Chondrocyte (in vitro differentiated cells): Measurements from ENCODE around the gene APOBEC3G. TPM values are rescaled to one million over a fixed set of nuclear protein-coding genes. Genes with fewer than 3 reads are reported as not detected.

Source experiments
- DNase-seq: peaks from one replicate; pipeline ENCODE4 v3.0.0; 2021; ENCODE audit warnings: mixed read lengths, low spot score
- H3K27ac Mint-ChIP-seq: one replicate; pipeline ENCODE4 v1.8.0; 2021; ENCODE audit warnings: mild to moderate bottlenecking, moderate library complexity, mixed read lengths; ENCODE audit not compliant: unreplicated experiment
- H3K27me3 Mint-ChIP-seq: 2 replicates; pipeline ENCODE4 v1.8.0; 2021; ENCODE audit warnings: low read depth, mixed read lengths
- H3K36me3 Mint-ChIP-seq: 2 replicates; pipeline ENCODE4 v1.8.0; 2021; ENCODE audit warnings: low read depth, mixed read lengths
- H3K4me1 Mint-ChIP-seq: 2 replicates; pipeline ENCODE4 v1.8.0; 2021; ENCODE audit warnings: low read depth, mild to moderate bottlenecking, mixed read lengths
- H3K4me3 Mint-ChIP-seq: one replicate; pipeline ENCODE4 v1.8.0; 2021; ENCODE audit warnings: mild to moderate bottlenecking, moderate library complexity, mixed read lengths; ENCODE audit not compliant: unreplicated experiment
- H3K9me3 Mint-ChIP-seq: 2 replicates; pipeline ENCODE4 v1.8.0; 2021; ENCODE audit warnings: low read depth, mixed read lengths
- CTCF ChIP-seq: fragments of 200-600 bp; sonication (generic); IDR thresholded peaks from 2 replicates; pipeline ENCODE4 v1.5.0; 2021; ENCODE audit warnings: antibody characterized with exemption, mild to moderate bottlenecking, moderate library complexity
- total RNA-seq: library from RNA; stranded (reverse); gene quantifications from 3 replicates; pipeline ENCODE4 v1.2.1, GENCODE V29; 2021

The APOBEC3G gene
- total RNA-seq, 1 donor from 2014 or later: 0.87 TPM

DNA sequence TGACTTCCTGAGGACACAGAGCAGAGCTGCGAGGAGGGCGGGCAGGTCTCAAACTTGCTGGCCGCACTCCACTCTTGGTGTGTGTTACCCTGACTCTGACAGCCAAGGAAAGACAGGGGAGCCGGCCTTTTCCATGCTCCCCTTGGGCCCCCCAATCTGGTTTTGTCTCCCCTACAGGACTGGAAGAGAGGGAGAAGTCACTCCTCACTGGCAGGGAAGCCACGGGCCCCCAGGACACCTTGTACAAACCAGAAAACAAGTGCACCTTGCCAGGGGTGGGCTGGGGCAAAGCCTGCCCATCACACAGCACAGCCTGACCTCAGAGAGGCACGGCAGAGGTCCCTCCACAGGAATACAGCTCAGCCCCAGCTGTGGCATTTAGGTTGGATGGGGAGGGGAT, 55.2 kb downstream of the APOBEC3G start:
- Mint-ChIP-seq H3K27ac (no peak overlapping the region), H3K9me3 (no peaks in the 10 kb centered on the region)
- TF ChIP-seq CTCF: no peak

DNA sequence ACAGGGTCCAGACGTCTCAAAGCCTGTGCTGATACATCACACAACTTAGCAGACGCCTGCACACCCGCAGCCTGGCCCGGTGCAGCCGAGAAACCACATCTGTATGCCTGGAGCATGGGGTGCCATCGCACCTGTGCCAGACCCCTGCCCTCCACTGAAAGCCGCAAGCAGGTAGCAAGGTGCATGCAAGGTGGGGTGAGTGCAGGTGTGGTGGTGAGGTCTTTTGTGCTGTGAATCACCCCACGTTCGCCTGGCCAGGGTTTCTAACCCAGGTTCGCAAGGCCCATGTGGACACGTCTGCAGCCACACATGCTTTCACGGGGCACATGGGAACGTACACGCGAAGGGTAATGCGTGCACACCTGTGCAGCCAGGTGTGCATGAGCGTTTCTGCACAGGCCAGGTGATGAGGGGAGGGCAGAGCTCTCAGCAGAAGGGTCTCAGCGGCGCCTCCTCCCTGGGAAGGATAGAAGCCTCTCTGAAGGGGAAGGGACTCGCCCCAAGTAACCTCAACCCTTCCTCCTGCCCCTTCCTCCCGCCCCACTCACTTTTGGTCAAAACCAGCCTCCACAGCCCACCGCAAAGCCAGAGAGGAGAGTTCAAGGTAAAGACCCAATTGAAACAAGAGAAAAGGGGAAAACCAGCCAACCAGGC, 55.9 kb downstream of the APOBEC3G start:
- Mint-ChIP-seq H3K9me3 (no peaks in the 10 kb centered on the region), H3K4me1 (peaks cover 12% of the 10 kb centered on the region), H3K36me3 (no peaks in the 10 kb centered on the region), H3K4me3 (no peak overlapping the region), H3K27ac (no peak overlapping the region), H3K27me3 (no peaks in the 10 kb centered on the region)
- TF ChIP-seq CTCF: no peak
- peak; percentile 71 for DNase-seq

More for the DNA sequence above, 55.2 kb downstream of the APOBEC3G start:
- Mint-ChIP-seq H3K36me3 (no peaks in the 10 kb centered on the region), H3K4me3 (no peak overlapping the region), H3K4me1 (peaks cover 12% of the 10 kb centered on the region), H3K27me3 (no peaks in the 10 kb centered on the region)
- DNase-seq: peak; percentile 66

- H3K36me3 Mint-ChIP-seq: no peaks in the 10 kb centered on the region
- no peaks in the 10 kb centered on the region for H3K9me3 Mint-ChIP-seq
- DNase-seq: peak; percentile 86
- no peaks in the 10 kb centered on the region for H3K27me3 Mint-ChIP-seq
- no peak overlapping the region for H3K27ac Mint-ChIP-seq
- no peak overlapping the region for H3K4me3 Mint-ChIP-seq
- H3K4me1 Mint-ChIP-seq: peaks cover 12% of the 10 kb centered on the region
- no peak for TF ChIP-seq CTCF
Measured at GRCh38 chr22:39133871-39134270, 56.8 kb downstream of the APOBEC3G start.

DNA sequence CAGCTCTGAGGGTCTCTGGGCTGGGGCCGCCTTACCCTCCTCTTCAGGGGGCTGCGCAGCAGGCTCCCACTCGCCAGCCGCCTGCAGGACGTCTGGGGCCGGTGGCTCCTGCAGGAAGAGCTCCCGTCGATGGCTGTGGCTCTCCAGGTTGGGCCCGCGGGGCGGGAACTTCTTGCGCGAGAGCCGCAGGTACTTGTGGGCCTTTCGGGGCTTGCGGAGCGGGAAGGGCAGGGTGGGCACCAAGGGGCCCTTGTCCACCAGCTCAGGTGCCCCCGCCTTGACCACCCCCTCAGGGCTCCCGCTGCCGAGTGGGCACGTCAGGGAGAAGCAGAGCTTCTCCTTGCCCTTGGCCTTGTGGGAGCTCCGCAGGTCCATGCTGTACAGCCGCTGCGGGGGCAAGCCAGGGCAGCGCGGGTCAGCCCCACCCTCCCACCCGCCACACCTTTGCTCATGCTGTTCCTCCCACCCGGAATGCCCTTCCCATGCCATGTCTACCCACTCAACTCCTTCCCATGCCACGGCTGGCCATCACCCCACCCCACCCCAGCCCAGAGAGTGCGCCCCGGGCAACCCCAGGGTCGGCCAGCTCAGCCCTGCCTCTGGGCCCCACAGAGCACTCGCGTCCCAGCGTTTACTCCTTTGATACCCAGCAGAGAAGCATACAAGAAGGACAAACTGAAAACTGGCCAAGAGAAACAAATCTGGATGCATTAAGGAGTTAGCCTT, 57.5 kb downstream of the APOBEC3G start:
- Mint-ChIP-seq H3K27me3 (no peaks in the 10 kb centered on the region), H3K36me3 (no peaks in the 10 kb centered on the region), H3K4me3 (no peak overlapping the region), H3K9me3 (no peaks in the 10 kb centered on the region), H3K27ac (no peak overlapping the region), H3K4me1 (peaks cover 12% of the 10 kb centered on the region)
- DNase-seq: peak; percentile 92
- TF ChIP-seq CTCF: no peak

GRCh38 chr22:39135092-39135896, 58.2 kb downstream of the APOBEC3G start:
- DNase-seq: peak; percentile 64
- H3K36me3 Mint-ChIP-seq: no peaks in the 10 kb centered on the region

More at GRCh38 chr22:39135092-39135896, 58.2 kb downstream of the APOBEC3G start:
- H3K9me3 Mint-ChIP-seq: no peaks in the 10 kb centered on the region
- no peaks in the 10 kb centered on the region for H3K27me3 Mint-ChIP-seq
- H3K27ac Mint-ChIP-seq: no peak overlapping the region
- H3K4me3 Mint-ChIP-seq: no peak overlapping the region
- TF ChIP-seq CTCF: peak; percentile 79
- H3K4me1 Mint-ChIP-seq: peaks cover 12% of the 10 kb centered on the region
